ENCODE data around the gene PCMTD2. TPM values are rescaled to one million over a fixed set of nuclear protein-coding genes. Genes with fewer than 3 reads are reported as not detected.
A peak's percentile ranks its signal among the peaks of the same experiment; 100 is the strongest.

The PCMTD2 gene
- total and polyA plus RNA-seq, 2 of the 8 experiments (the other 6 are each of a cell fraction or from before 2014, with no cell fraction given) = 21.4 to 55.1 TPM

DNA sequence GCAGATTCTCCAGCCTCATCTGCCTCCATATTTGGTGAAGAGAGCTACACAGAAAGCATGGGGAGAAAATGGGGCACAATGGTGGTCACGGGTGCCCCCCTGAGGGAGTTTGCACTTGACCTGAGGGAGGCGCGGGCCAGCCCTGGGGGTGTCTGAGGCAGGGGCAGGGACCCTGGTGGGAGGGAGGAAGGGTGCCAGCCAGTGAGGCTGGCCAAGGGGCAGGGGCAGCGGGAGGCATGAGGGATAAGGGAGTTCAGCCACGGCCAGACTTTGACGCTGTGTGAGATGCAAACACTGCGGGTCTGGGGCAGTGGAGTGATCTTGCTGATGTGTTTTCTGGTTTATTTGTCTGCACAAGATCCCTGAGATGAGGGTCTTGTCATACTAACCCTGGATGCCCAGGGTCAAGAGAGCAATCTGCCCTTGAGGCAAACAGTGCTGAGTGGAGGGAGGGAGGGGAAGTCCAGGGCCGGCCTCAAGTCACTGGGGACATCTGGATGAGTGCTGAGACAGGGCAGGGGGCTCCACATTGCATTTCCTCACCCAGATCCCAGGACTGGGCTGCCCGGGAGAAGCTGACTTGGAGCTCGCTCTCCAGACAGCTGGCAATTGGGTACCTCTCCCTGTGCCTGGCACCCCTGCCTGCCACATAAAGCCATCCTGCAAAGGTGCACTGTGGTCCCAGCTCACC is 8.8 kb upstream of the PCMTD2 start:
- no peak overlapping the region for H3K56ac ChIP-seq (replicated peaks; ENCODE audit: insufficient read length, low read depth, low read length)
- H3K79me2 ChIP-seq (ENCODE audit: control insufficient read depth in 1 of 2, insufficient read depth in 2 of 2, low read length in 2 of 2) = no peaks in the 10 kb centered on the region
- no peak overlapping the region for H2BK15ac ChIP-seq (ENCODE audit: low read length)
- H3K27me3 ChIP-seq (replicated peaks in 1 of 4; ENCODE audit: control insufficient read depth in 3 of 4, extremely low read depth in 1 of 4, insufficient read depth in 3 of 4, low read length in 3 of 4) = no peaks in the 10 kb centered on the region; a peak in 2 of 7 replicates
- H2BK5ac ChIP-seq (ENCODE audit: low read depth, low read length) = 0 out of 2 replicates have a peak overlapping the region, but pooled peaks have one; percentile 24
- H4K20me1 ChIP-seq (replicated peaks in 1 of 2; ENCODE audit: control insufficient read depth in 1 of 2, insufficient read depth in 2 of 2, low read length in 2 of 2) = no peaks in the 10 kb centered on the region
- no peaks in the 10 kb centered on the region; a peak in 1 of 7 replicates for H3K4me1 ChIP-seq (replicated peaks in 1 of 4; ENCODE audit: control insufficient read depth in 3 of 4, insufficient read depth in 4 of 4, low read length in 3 of 4)
- POLR2A ChIA-PET (ENCODE audit: partially characterized antibody) = interaction anchor here (1.2 kb wide), 1 partner anchor 8 kb away, joined by 6 read pairs; the partner anchor contains the start of gene PCMTD2
- no peak overlapping the region for H3K27ac ChIP-seq (ENCODE audit: low read depth, low read length)
- H2BK12ac ChIP-seq (ENCODE audit: low read depth, low read length) = no peak overlapping the region
- no peak overlapping the region for H3K23ac ChIP-seq (ENCODE audit: insufficient read length)
- no peak overlapping the region for H2BK20ac ChIP-seq (ENCODE audit: low read length)
- H3K4me3 ChIP-seq (ENCODE audit: extremely low read depth in 1 of 4, insufficient read depth in 2 of 4, low read depth in 3 of 4, low read length in 4 of 4) = no peak overlapping the region
- H2AFZ ChIP-seq (ENCODE audit: low read length) = no peak overlapping the region
- TF ChIP-seq JUND (IDR thresholded peaks at IDR 0.05; ENCODE audit: low read length) (no peak), POU5F1 (IDR thresholded peaks at IDR 0.05; ENCODE audit: low read depth, low read length) (no peak), ASH2L (IDR thresholded peaks at IDR 0.05; ENCODE audit: low read length) (no peak)
- H2AK5ac ChIP-seq (ENCODE audit: low read depth, low read length) = no peak overlapping the region
- no peak overlapping the region for H4K5ac ChIP-seq (ENCODE audit: insufficient read length, low read depth, low read length)
- no peaks in the 10 kb centered on the region; a peak in 1 of 4 replicates for H3K9me3 ChIP-seq (ENCODE audit: insufficient read depth in 2 of 2, low read depth in 1 of 2, low read length in 1 of 2)
- CTCF ChIA-PET (ENCODE audit: partially characterized antibody) = interaction anchor here (4.2 kb wide), 1 partner anchor 23 kb away, joined by 16 read pairs; no protein-coding TSS in a partner anchor
- H4K8ac ChIP-seq (ENCODE audit: extremely low read depth, insufficient read depth, low read length) = peak overlapping the region; percentile 68; the same call in 1 of the 2 replicates
- H3K23me2 ChIP-seq (ENCODE audit: low read depth, low read length) = no peaks in the 10 kb centered on the region
- FAIRE-seq = no peak
- H3K4me2 ChIP-seq (ENCODE audit: insufficient read depth in 1 of 2, low read depth in 2 of 2, low read length in 2 of 2) = no peak overlapping the region
- H3K14ac ChIP-seq (ENCODE audit: insufficient read length) = peak overlapping the region; percentile 94
- H3K79me1 ChIP-seq (ENCODE audit: low read depth, low read length) = no peaks in the 10 kb centered on the region
- H4K91ac ChIP-seq (replicated peaks; ENCODE audit: insufficient read length, low read length) = no peak overlapping the region
- H3K4ac ChIP-seq (replicated peaks; ENCODE audit: insufficient read length, low read depth, low read length) = no peak overlapping the region
- 88% methylated on average over 10 of the region's 10 CpGs; no CpG with 5 or more reads in 1 of the 2 experiments for WGBS, 2 experiments (ENCODE audit: extremely low coverage in 1 of 2, insufficient coverage in 1 of 2, insufficient read length in 1 of 2, insufficient replicate concordance in 2 of 2, low coverage in 1 of 2, low lambda C conversion rate in 2 of 2, missing lambda C conversion rate in 1 of 2)
- H3K36me3 ChIP-seq (ENCODE audit: control insufficient read depth in 2 of 4, insufficient read depth in 4 of 4, low read length in 3 of 4) = no peaks in the 10 kb centered on the region
- no peak overlapping the region for H3K18ac ChIP-seq (ENCODE audit: extremely low read depth, low read length)
- no peak overlapping the region for H2BK120ac ChIP-seq (replicated peaks; ENCODE audit: low read depth, low read length)
- DNase-seq (ENCODE audit: low read depth in 1 of 2, low spot score in 2 of 2) = no peak
- H3K9ac ChIP-seq (replicated peaks in 1 of 4; ENCODE audit: extremely low read depth in 1 of 4, low read depth in 3 of 4, low read length in 3 of 4) = no peak overlapping the region
